Measurements from ENCODE around the gene SLC6A16.

DNA sequence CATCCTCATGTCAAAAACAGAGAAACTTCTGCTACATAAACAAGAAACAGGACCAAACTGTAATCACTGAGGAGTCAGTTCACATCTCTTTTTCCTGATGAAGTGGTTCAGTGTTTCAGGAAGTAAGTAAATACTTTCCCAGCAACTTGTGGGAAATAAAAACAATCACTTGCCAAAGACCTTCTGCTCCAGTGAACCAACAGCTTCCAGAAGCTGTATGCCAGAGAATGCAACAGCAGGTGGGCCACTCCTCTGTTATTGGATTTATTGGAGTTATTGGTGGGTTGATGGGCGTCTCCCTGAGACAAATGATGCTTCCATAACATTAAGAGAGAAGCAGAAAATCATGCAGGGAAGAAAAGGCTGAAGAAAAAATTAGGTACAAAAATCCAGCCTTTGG is 9.9 kb downstream of the SLC6A16 start:
- no peak for TF ChIP-seq EZH2 (IDR thresholded peaks at IDR 0.05)
- TF ChIP-seq, protein P1, sequence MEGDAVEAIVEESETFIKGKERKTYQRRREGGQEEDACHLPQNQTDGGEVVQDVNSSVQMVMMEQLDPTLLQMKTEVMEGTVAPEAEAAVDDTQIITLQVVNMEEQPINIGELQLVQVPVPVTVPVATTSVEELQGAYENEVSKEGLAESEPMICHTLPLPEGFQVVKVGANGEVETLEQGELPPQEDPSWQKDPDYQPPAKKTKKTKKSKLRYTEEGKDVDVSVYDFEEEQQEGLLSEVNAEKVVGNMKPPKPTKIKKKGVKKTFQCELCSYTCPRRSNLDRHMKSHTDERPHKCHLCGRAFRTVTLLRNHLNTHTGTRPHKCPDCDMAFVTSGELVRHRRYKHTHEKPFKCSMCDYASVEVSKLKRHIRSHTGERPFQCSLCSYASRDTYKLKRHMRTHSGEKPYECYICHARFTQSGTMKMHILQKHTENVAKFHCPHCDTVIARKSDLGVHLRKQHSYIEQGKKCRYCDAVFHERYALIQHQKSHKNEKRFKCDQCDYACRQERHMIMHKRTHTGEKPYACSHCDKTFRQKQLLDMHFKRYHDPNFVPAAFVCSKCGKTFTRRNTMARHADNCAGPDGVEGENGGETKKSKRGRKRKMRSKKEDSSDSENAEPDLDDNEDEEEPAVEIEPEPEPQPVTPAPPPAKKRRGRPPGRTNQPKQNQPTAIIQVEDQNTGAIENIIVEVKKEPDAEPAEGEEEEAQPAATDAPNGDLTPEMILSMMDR (IDR thresholded peaks at IDR 0.05), result no peak
- no peak for TF ChIP-seq EZH2phosphoT487 (IDR thresholded peaks at IDR 0.05)

Measured in neural progenitor cell (in vitro differentiated cells).